Epithelial cell of proximal tubule (primary cell): ENCODE data around the gene KCNAB1. TPM values are rescaled to one million over a fixed set of nuclear protein-coding genes. Genes with fewer than 3 reads are reported as not detected.

Experiments used
- DNase-seq: peaks from one replicate; pipeline ENCODE4 v3.0.0-alpha.2; 2011; ENCODE audit warnings: low read depth
- H3K4me3 ChIP-seq: 2 replicates; pipeline ENCODE4 v1.5.1; 2011; ENCODE audit warnings: low read depth, mild to moderate bottlenecking, low read length
- CTCF ChIP-seq: conservative IDR thresholded peaks from 2 replicates; pipeline ENCODE4 v1.5.1; 2012; ENCODE audit warnings: low read depth, mild to moderate bottlenecking, low read length
- total RNA-seq: library from RNA; depleted of rRNA; stranded (reverse); fragments of >200 nt; gene quantifications from 2 replicates; pipeline ENCODE4 v1.2.3, GENCODE V29; 2015

Gene KCNAB1
- total RNA-seq, 1 donor from 2014 or later: not detected

- no peak for TF ChIP-seq CTCF
- DNase-seq: no peak
- H3K4me3 ChIP-seq: no peak overlapping the region
Measured at GRCh38 chr3:156478891-156479290, 358.5 kb downstream of the KCNAB1 start.

GRCh38 chr3:156479604-156480003, 359.2 kb downstream of the KCNAB1 start:
- no peak for TF ChIP-seq CTCF

GRCh38 chr3:156480949-156481348, 360.6 kb downstream of the KCNAB1 start:
- TF ChIP-seq CTCF: no peak
- H3K4me3 ChIP-seq: no peak overlapping the region

More at GRCh38 chr3:156479604-156480003, 359.2 kb downstream of the KCNAB1 start:
- DNase-seq: no peak
- H3K4me3 ChIP-seq: no peak overlapping the region

GRCh38 chr3:156483002-156483401, 362.6 kb downstream of the KCNAB1 start:
- DNase-seq: no peak
- H3K4me3 ChIP-seq: no peak overlapping the region
- no peak for TF ChIP-seq CTCF

More at GRCh38 chr3:156480949-156481348, 360.6 kb downstream of the KCNAB1 start:
- DNase-seq: no peak

GRCh38 chr3:156483426-156483825, 363.0 kb downstream of the KCNAB1 start:
- DNase-seq: peak; percentile 50
- TF ChIP-seq CTCF: no peak

GRCh38 chr3:156483961-156484787, 363.8 kb downstream of the KCNAB1 start:
- DNase-seq: peak; percentile 20
- H3K4me3 ChIP-seq: no peak overlapping the region
- no peak for TF ChIP-seq CTCF

More at GRCh38 chr3:156483426-156483825, 363.0 kb downstream of the KCNAB1 start:
- H3K4me3 ChIP-seq: no peak overlapping the region

- no peak for DNase-seq
- no peak for TF ChIP-seq CTCF
Measured at GRCh38 chr3:156488767-156489166, 368.4 kb downstream of the KCNAB1 start.

More at GRCh38 chr3:156488767-156489166, 368.4 kb downstream of the KCNAB1 start:
- no peak overlapping the region for H3K4me3 ChIP-seq
